ENCODE measurements around the gene PRSS48.
"Not testable (repeated sequence)": the region's sequence is repeated elsewhere in the genome, so short reads cannot be mapped to it uniquely, and the experiment has no call there.

The PRSS48 gene

GRCh38 chr4:151321586-151321985 lies 44.6 kb downstream of the PRSS48 start:
- no peak for DNase-seq

GRCh38 chr4:151322161-151322560 lies 45.2 kb downstream of the PRSS48 start:
- not testable (repeated sequence) for DNase-seq

GRCh38 chr4:151322570-151322969 lies 45.6 kb downstream of the PRSS48 start:
- DNase-seq = no peak

GRCh38 chr4:151323667-151324066 lies 46.7 kb downstream of the PRSS48 start:
- no peak for DNase-seq

- DNase-seq = no peak
These were observed 47.3 kb downstream of the PRSS48 start for GRCh38 chr4:151324124-151324751.

- no peak for DNase-seq
These were observed 47.8 kb downstream of the PRSS48 start for GRCh38 chr4:151324752-151325110.

- DNase-seq = no peak
These were observed 48.4 kb downstream of the PRSS48 start, which contains the start of gene SH3D19 for GRCh38 chr4:151325111-151325948. SH3D19 (minus strand) TSS chr4:151325605; CDS start chr4:151325352, 253 bp downstream.

- DNase-seq = no peak
These were observed 48.9 kb downstream of the PRSS48 start for GRCh38 chr4:151325949-151326246.

- DNase-seq = no peak
These were observed 52.5 kb downstream of the PRSS48 start for GRCh38 chr4:151329217-151330007.

GRCh38 chr4:151331276-151332042 lies 54.5 kb downstream of the PRSS48 start:
- no peak for DNase-seq

- no peak for DNase-seq
These were observed 62.5 kb downstream of the PRSS48 start for GRCh38 chr4:151339467-151339866.

- DNase-seq = no peak
These were observed 63.9 kb downstream of the PRSS48 start for GRCh38 chr4:151340751-151341385.
